Measurements from ENCODE around the gene PPP1R2B.

Gene PPP1R2B

DNA sequence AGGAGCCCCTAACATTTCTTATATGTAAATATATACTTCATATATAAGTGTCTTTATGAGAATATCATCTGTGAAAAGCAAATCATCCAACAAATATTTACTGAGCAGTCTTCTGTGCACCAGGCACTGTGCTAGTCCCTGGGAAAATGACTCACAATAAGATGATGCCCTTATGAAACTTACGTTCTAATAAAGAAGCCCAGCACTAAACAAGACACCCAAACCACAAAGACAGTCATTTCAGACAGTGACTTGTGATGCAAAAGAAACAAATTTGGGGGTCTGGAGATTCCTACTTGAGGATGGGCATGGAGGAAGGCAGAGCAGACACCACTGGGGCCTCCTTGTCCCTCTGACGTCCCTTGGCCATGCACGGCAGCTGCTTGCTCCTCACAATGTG is 30.6 kb upstream of the PPP1R2B start:
- DNase-seq (ENCODE audit: low spot score) = no peak
- CTCF ChIA-PET = no interaction called here
- H3K27ac ChIP-seq = no peak overlapping the region
- TF ChIP-seq, protein P1, sequence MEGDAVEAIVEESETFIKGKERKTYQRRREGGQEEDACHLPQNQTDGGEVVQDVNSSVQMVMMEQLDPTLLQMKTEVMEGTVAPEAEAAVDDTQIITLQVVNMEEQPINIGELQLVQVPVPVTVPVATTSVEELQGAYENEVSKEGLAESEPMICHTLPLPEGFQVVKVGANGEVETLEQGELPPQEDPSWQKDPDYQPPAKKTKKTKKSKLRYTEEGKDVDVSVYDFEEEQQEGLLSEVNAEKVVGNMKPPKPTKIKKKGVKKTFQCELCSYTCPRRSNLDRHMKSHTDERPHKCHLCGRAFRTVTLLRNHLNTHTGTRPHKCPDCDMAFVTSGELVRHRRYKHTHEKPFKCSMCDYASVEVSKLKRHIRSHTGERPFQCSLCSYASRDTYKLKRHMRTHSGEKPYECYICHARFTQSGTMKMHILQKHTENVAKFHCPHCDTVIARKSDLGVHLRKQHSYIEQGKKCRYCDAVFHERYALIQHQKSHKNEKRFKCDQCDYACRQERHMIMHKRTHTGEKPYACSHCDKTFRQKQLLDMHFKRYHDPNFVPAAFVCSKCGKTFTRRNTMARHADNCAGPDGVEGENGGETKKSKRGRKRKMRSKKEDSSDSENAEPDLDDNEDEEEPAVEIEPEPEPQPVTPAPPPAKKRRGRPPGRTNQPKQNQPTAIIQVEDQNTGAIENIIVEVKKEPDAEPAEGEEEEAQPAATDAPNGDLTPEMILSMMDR (conservative IDR thresholded peaks at IDR 0.05; ENCODE audit: low read depth) = no peak
- POLR2A ChIA-PET (ENCODE audit: low non-redundant PET) = no interaction called here

DNA sequence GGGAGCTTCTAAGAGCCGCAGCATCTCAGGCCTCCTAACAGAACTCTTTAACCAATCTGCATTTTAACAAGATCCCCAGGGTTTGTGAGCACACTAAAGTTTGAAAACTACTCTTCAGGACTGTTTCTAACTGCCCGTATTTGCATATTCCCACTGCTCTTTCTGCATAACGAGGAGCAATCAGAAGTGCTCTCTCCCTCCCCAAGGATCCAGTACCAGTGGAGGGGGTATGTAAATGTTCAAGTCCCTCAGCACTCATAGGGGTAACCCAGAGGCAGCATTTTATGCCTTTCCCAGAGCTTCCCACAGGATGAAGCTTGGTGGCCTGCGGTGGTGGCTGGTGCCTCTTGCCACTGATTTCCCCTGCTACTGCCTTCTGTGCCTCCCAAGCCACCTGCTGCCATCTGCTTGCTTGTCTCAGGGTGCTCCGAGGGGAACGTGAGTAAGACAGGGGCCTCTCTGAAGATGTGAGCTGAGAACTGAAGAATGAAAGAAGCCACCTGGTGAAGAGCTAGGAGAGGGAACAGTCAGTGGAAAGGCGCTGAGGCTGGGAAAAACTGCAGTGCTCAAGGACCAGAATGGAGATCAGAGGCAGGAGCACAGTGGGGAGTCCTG is 30.0 kb upstream of the PPP1R2B start:
- no peak overlapping the region for H3K27ac ChIP-seq
- CTCF ChIA-PET = no interaction called here
- no peak for DNase-seq (ENCODE audit: low spot score)
- POLR2A ChIA-PET (ENCODE audit: low non-redundant PET) = no interaction called here
- TF ChIP-seq, protein P1 (conservative IDR thresholded peaks at IDR 0.05; ENCODE audit: low read depth) = no peak

DNA sequence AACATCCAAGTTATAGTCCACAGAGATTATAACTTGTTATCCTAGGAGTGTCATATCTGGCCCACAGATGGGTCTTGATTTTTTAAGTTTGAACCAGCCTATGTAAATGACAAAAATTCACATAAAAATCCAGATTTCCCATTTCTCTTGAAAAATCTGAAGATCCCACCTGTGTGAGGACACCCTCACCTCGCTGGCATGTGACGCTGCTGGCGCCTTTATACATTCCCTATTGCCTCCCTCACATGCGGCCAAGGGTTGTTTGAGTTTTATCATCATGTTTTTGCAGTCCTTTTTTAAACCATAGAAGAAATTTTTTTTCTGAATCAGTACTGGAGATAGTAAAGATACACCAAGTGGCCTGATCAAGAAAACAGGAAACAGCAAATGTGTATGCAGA is 25.9 kb upstream of the PPP1R2B start:
- ChIA-PET POLR2A (ENCODE audit: low non-redundant PET) (no interaction called here), CTCF (interaction anchor here (0.6 to 1.8 kb wide), 3 partner anchors 8 to 1685 kb away, joined by 3 to 4 read pairs (median 3); no protein-coding TSS in a partner anchor)
- TF ChIP-seq, protein P1 (conservative IDR thresholded peaks at IDR 0.05; ENCODE audit: low read depth) = no peak
- no peak for DNase-seq (ENCODE audit: low spot score)
- no peak overlapping the region for H3K27ac ChIP-seq

DNA sequence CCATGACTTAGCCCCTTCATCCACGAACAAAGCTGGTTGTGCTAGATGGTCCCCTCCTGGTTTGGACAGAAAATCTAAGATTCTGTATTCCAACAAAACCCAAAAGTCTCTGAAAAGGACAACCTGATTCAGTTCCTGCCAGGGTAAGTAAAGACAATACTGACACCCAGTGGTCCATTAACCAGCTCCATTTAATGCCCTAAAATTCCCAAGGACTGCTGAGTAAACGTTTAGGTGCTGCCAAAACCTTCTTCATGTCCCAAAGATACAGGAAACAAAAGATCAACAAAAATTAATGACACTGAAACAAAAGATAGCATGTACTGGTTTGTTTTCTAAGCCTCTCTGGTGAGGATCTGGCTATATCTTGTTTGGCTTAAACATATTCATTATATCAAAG is 25.3 kb upstream of the PPP1R2B start:
- TF ChIP-seq, protein P1 (conservative IDR thresholded peaks at IDR 0.05; ENCODE audit: low read depth) = peak; percentile 32
- ChIA-PET CTCF (interaction anchor here (0.6 to 1.8 kb wide), 3 partner anchors 9 to 1685 kb away, joined by 3 to 4 read pairs (median 3); no protein-coding TSS in a partner anchor), POLR2A (ENCODE audit: low non-redundant PET) (no interaction called here)
- DNase-seq (ENCODE audit: low spot score) = peak; percentile 28
- H3K27ac ChIP-seq = no peak overlapping the region

DNA sequence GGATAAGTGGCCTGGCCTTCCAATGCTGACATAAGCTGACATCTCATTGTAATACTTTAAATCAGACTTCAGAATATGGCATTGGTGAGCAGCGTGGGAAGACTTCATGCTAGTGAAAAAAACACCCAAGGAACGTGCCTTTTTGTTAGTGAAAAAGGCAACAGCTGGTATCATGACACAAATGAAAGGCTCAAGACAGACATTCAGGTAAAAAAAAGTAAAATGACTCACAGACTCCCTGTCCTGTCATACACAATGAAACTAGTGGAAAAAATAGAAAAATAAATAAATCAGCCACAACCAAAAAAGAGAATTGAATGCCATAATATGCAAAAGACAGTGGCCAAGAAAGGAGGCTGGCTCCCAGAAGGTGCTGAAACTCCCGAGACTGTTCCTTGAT is 24.4 kb upstream of the PPP1R2B start:
- CTCF ChIA-PET = no interaction called here
- TF ChIP-seq, protein P1 (conservative IDR thresholded peaks at IDR 0.05; ENCODE audit: low read depth) = no peak
- POLR2A ChIA-PET (ENCODE audit: low non-redundant PET) = no interaction called here
- DNase-seq (ENCODE audit: low spot score) = no peak
- no peak overlapping the region for H3K27ac ChIP-seq

DNA sequence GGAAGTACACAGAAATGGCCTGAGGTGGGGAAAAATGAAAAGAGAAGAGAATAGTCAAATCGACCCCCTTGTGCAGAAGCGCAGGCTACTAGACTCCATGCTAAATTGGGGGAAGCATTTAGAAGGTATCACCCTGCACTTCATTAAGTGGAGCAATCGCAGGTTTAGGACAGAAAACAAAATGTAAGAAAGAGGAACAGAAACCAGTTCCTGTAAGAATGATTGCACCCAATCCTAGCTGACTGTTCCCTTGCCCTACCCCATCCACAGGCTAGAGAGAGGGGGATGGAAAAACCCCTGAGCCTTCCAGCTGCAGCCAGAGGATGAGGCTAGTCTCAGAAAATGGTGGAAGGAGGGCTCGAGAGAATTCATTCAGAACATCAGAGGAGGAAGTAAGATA is 23.9 kb upstream of the PPP1R2B start:
- DNase-seq (ENCODE audit: low spot score) = no peak
- TF ChIP-seq, protein P1 (conservative IDR thresholded peaks at IDR 0.05; ENCODE audit: low read depth) = no peak
- ChIA-PET POLR2A (ENCODE audit: low non-redundant PET) (no interaction called here), CTCF (no interaction called here)
- no peak overlapping the region for H3K27ac ChIP-seq
